Sigmoid colon (tissue), 4 donors: ENCODE data around the gene SLC34A1.

Experiments used
- CTCF ChIP-seq, 4 experiments: fragments of 450-650 bp in 3 of 4; fragments of 200-600 bp in 1 of 4; IDR thresholded peaks; one replicate each; pipeline ENCODE4 v1.5.1; 2016 to 2019; ENCODE audit warnings: antibody characterized with exemption in 4 of 4, mild to moderate bottlenecking in 3 of 4, moderate library complexity in 2 of 4
- EP300 ChIP-seq, 4 donors: sonication (generic); formaldehyde crosslinking; IDR thresholded peaks; one replicate each; pipeline ENCODE4 v1.6.1; 2017; ENCODE audit warnings: antibody characterized with exemption in 4 of 4
- POLR2AphosphoS5 ChIP-seq, 4 donors: sonication (generic); formaldehyde crosslinking; IDR thresholded peaks; one replicate each; pipeline ENCODE4 v1.6.1; 2017; ENCODE audit warnings: antibody characterized with exemption in 4 of 4

DNA sequence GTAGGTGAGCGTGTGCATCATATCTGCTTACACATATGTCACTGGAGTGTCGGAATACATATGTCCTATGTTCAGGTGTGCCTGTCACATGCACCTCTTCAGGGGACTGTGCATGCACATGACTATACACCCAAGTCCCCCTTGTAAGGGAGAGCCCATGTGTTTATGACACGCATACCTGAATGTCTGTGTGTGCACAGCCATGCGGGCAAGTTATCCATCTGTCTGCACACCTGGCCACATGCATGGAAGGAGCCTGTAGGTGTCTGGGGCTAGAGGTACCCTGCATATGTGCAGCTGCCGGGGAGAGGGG is 27.1 kb upstream of the SLC34A1 start:
- TF ChIP-seq POLR2AphosphoS5 (IDR thresholded peaks at IDR 0.05) (no peak), CTCF (IDR thresholded peaks at IDR 0.05) (no peak), EP300 (IDR thresholded peaks at IDR 0.05) (no peak)
